AG04450 (cell line): ENCODE data around the gene PEMT. TPM values are rescaled to one million over a fixed set of nuclear protein-coding genes. Genes with fewer than 3 reads are reported as not detected.

Experiments
- CTCF ChIA-PET: fragments of 300-600, 350-600 bp; formaldehyde crosslinking; extraction: SDS; loops from one replicate; lab custom pipeline; 2022; ENCODE audit warnings: antibody characterized with exemption, inconsistent platforms; lab: Charles Lee
- POLR2A ChIA-PET: fragments of 350-600 bp; formaldehyde crosslinking; extraction: SDS; loops from one replicate; lab custom pipeline; 2021; ENCODE audit warnings: antibody characterized with exemption, inconsistent platforms; lab: Yijun Ruan, JAX
- DNase-seq: peaks from one replicate; pipeline ENCODE4 v3.0.0-alpha.2; 2011; ENCODE audit warnings: low read depth, low spot score
- H3K27ac ChIP-seq: one replicate; pipeline ENCODE4 v1.5.1; 2012; ENCODE audit warnings: low read depth, low read length, control low read depth
- H3K27me3 ChIP-seq: one replicate; pipeline ENCODE4 v1.6.0; 2012; ENCODE audit warnings: low read length; ENCODE audit not compliant: control insufficient read depth, insufficient read depth
- H3K4me3 ChIP-seq: 2 replicates; pipeline ENCODE4 v1.5.1; 2011; ENCODE audit warnings: mild to moderate bottlenecking, low read depth, low read length, control low read depth
- H3K9me3 ChIP-seq: 2 replicates; pipeline ENCODE4 v1.5.1; 2012; ENCODE audit warnings: low read length; ENCODE audit not compliant: control insufficient read depth, insufficient read depth
- CTCF ChIP-seq: IDR thresholded peaks from 2 replicates; pipeline ENCODE4 v1.5.1; 2011; ENCODE audit warnings: low read depth, low read length, control low read depth, inconsistent platforms
- polyA plus RNA-seq: library from polyadenylated mRNA; depleted of rRNA; stranded (reverse); fragments of >200 nt; gene quantifications from 2 replicates; pipeline ENCODE4 v1.2.3, GENCODE V29; 2011

Gene PEMT
- polyA plus RNA-seq, 1 experiment, result 14.9 TPM

GRCh38 chr17:17527956-17528500 lies 63.5 kb downstream of the PEMT start:
- no peak overlapping the region for H3K27ac ChIP-seq
- no peak for TF ChIP-seq CTCF
- H3K9me3 ChIP-seq, result no peaks in the 10 kb centered on the region
- POLR2A ChIA-PET, result interaction anchor here (1.1 kb wide), 2 partner anchors 16 to 32 kb away, joined by 3 to 5 read pairs; partner anchors contain the start of gene RASD1
- no peak overlapping the region for H3K4me3 ChIP-seq
- CTCF ChIA-PET, result interaction anchor here (1.9 kb wide), 1 partner anchor 31 kb away, joined by 4 read pairs; the partner anchor contains the start of gene RASD1
- no peak for DNase-seq
- H3K27me3 ChIP-seq, result no peaks in the 10 kb centered on the region

GRCh38 chr17:17527534-17527933 lies 64.0 kb downstream of the PEMT start:
- CTCF ChIA-PET, result interaction anchor here (1.9 kb wide), 1 partner anchor 31 kb away, joined by 4 read pairs; the partner anchor contains the start of gene RASD1
- no peak overlapping the region for H3K4me3 ChIP-seq
- POLR2A ChIA-PET, result interaction anchor here (0.6 to 1.1 kb wide), 3 partner anchors 15 to 155 kb away, joined by 3 to 5 read pairs (median 3); partner anchors contain the start of gene RASD1
- DNase-seq, result no peak
- H3K27me3 ChIP-seq, result no peaks in the 10 kb centered on the region
- no peak overlapping the region for H3K27ac ChIP-seq
- H3K9me3 ChIP-seq, result no peaks in the 10 kb centered on the region
- TF ChIP-seq CTCF, result no peak

- H3K27me3 ChIP-seq, result no peaks in the 10 kb centered on the region
- ChIA-PET POLR2A (no interaction called here), CTCF (no interaction called here)
- H3K27ac ChIP-seq, result no peak overlapping the region
- H3K4me3 ChIP-seq, result no peak overlapping the region
- DNase-seq, result no peak
- no peak for TF ChIP-seq CTCF
- H3K9me3 ChIP-seq, result no peaks in the 10 kb centered on the region
Measured at GRCh38 chr17:17526369-17526768, 65.1 kb downstream of the PEMT start.

GRCh38 chr17:17525956-17526355 lies 65.6 kb downstream of the PEMT start:
- no peak for TF ChIP-seq CTCF
- ChIA-PET CTCF (no interaction called here), POLR2A (no interaction called here)
- no peaks in the 10 kb centered on the region for H3K27me3 ChIP-seq
- H3K4me3 ChIP-seq, result no peak overlapping the region
- no peaks in the 10 kb centered on the region for H3K9me3 ChIP-seq
- no peak for DNase-seq
- H3K27ac ChIP-seq, result no peak overlapping the region

- ChIA-PET CTCF (interaction anchor here (0.6 kb wide), 1 partner anchor 9 kb away, joined by 3 read pairs; no protein-coding TSS in a partner anchor), POLR2A (no interaction called here)
- no peak overlapping the region for H3K27ac ChIP-seq
- DNase-seq, result no peak
- no peaks in the 10 kb centered on the region for H3K27me3 ChIP-seq
- no peaks in the 10 kb centered on the region for H3K9me3 ChIP-seq
- no peak for TF ChIP-seq CTCF
- no peak overlapping the region for H3K4me3 ChIP-seq
Measured at GRCh38 chr17:17525311-17525710, 66.2 kb downstream of the PEMT start.
